Mesenchymal stem cell (in vitro differentiated cells and primary cell): ENCODE measurements around the gene CENPVL1.

Source experiments
- DNase-seq: peaks from one replicate; pipeline ENCODE4 v3.0.0-alpha.2; 2013
- H2AFZ ChIP-seq: one replicate; pipeline ENCODE4 v1.6.1; 2013; ENCODE audit warnings: low read depth, mild to moderate bottlenecking, control low read depth, inconsistent platforms, low read length, moderate library complexity
- H2AK5ac ChIP-seq: 2 replicates; pipeline ENCODE4 v1.6.1; 2013; ENCODE audit warnings: low read length, moderate library complexity, mild to moderate bottlenecking, inconsistent platforms; ENCODE audit not compliant: severe bottlenecking
- H2BK120ac ChIP-seq: one replicate; pipeline ENCODE4 v1.6.1; 2013; ENCODE audit warnings: low read depth, mild to moderate bottlenecking, inconsistent platforms, low read length, moderate library complexity
- H2BK12ac ChIP-seq, 2 experiments: one replicate each; pipeline ENCODE4 v1.6.1; 2013; ENCODE audit warnings: inconsistent platforms in 2 of 2, low read length in 2 of 2, mild to moderate bottlenecking in 2 of 2, moderate library complexity in 2 of 2, control low read depth in 1 of 2
- H2BK15ac ChIP-seq: one replicate; pipeline ENCODE4 v1.6.1; 2013; ENCODE audit warnings: mild to moderate bottlenecking, low read depth, inconsistent platforms; ENCODE audit not compliant: poor library complexity, severe bottlenecking
- H2BK5ac ChIP-seq: 2 replicates; pipeline ENCODE4 v1.6.1; 2013; ENCODE audit warnings: low read depth, mild to moderate bottlenecking, low read length, control low read depth, inconsistent platforms; ENCODE audit not compliant: poor library complexity, severe bottlenecking
- H3K14ac ChIP-seq, 2 experiments: one replicate each; pipeline ENCODE4 v1.6.1; 2013; ENCODE audit warnings: inconsistent platforms in 2 of 2, low read length in 2 of 2, control low read depth in 1 of 2, mild to moderate bottlenecking in 1 of 2, moderate library complexity in 1 of 2
- H3K18ac ChIP-seq, 2 experiments: one replicate each; pipeline ENCODE4 v1.6.1; 2013; ENCODE audit warnings: inconsistent platforms in 2 of 2, low read length in 2 of 2, control low read depth in 1 of 2, low read depth in 1 of 2, mild to moderate bottlenecking in 1 of 2
- H3K23ac ChIP-seq, 2 experiments: one replicate each; pipeline ENCODE4 v1.6.1; 2013; ENCODE audit warnings: inconsistent platforms in 2 of 2, low read length in 2 of 2, mild to moderate bottlenecking in 2 of 2, moderate library complexity in 2 of 2, control low read depth in 1 of 2
- H3K27ac ChIP-seq: 2 replicates; pipeline ENCODE4 v1.5.1; 2013; ENCODE audit warnings: mild to moderate bottlenecking, moderate library complexity, low read length, control low read depth, inconsistent platforms; ENCODE audit not compliant: poor library complexity, severe bottlenecking
- H3K27me3 ChIP-seq, 2 experiments: 2 replicates each; pipeline versions ENCODE4 v1.6.1 to v1.7.0; 2013; ENCODE audit warnings: low read length in 2 of 2, mild to moderate bottlenecking in 2 of 2, moderate library complexity in 2 of 2, control low read depth in 1 of 2, inconsistent platforms in 1 of 2; ENCODE audit not compliant: control insufficient read depth in 1 of 2, insufficient read depth in 1 of 2
- H3K36me3 ChIP-seq, 2 experiments: 2 replicates each; pipeline versions ENCODE4 v1.6.1 to v1.7.0; 2013; ENCODE audit warnings: low read length in 2 of 2, control low read depth in 1 of 2, inconsistent platforms in 1 of 2, low read depth in 1 of 2, mild to moderate bottlenecking in 1 of 2; ENCODE audit not compliant: insufficient read depth in 2 of 2, control insufficient read depth in 1 of 2
- H3K4ac ChIP-seq, 2 experiments: one replicate each; pipeline ENCODE4 v1.6.1; 2013; ENCODE audit warnings: inconsistent platforms in 2 of 2, low read length in 2 of 2, mild to moderate bottlenecking in 2 of 2, moderate library complexity in 2 of 2, control low read depth in 1 of 2, low read depth in 1 of 2
- H3K4me1 ChIP-seq: 2 replicates; pipeline ENCODE4 v1.6.1; 2013; ENCODE audit warnings: low read depth, low read length, control low read depth; ENCODE audit not compliant: control insufficient read depth, insufficient read depth
- H3K4me2 ChIP-seq: 2 replicates; pipeline ENCODE4 v1.6.1; 2013; ENCODE audit warnings: low read length, mild to moderate bottlenecking, inconsistent platforms; ENCODE audit not compliant: poor library complexity, severe bottlenecking
- H3K4me3 ChIP-seq, 2 experiments: 2 replicates each; pipeline versions ENCODE4 v1.5.1 to v1.7.0; 2013; ENCODE audit warnings: low read length in 2 of 2, mild to moderate bottlenecking in 2 of 2, control low read depth in 1 of 2, low read depth in 1 of 2; ENCODE audit not compliant: insufficient read depth in 1 of 2
- H3K79me1 ChIP-seq: replicated peaks from 2 replicates; pipeline ENCODE4 v1.6.1; 2013; ENCODE audit warnings: mild to moderate bottlenecking, control low read depth, low read length, inconsistent platforms; ENCODE audit not compliant: poor library complexity, severe bottlenecking
- H3K9ac ChIP-seq: 2 replicates; pipeline ENCODE4 v1.7.0; 2013; ENCODE audit warnings: mild to moderate bottlenecking, low read length, moderate library complexity
- H3K9me3 ChIP-seq: 2 replicates; pipeline ENCODE4 v1.7.0; 2013; ENCODE audit warnings: mild to moderate bottlenecking, low read length; ENCODE audit not compliant: control insufficient read depth
- H4K8ac ChIP-seq: one replicate; pipeline ENCODE4 v1.6.1; 2013; ENCODE audit warnings: inconsistent platforms, mild to moderate bottlenecking, low read length, moderate library complexity
- H4K91ac ChIP-seq: one replicate; pipeline ENCODE4 v1.6.1; 2013; ENCODE audit warnings: mild to moderate bottlenecking, low read length, inconsistent platforms
- WGBS: methylation state at CpG from one replicate; pipeline ENCODE4 v1.1.7; 2013; ENCODE audit warnings: mixed read lengths; 5-methylcytosine and 5-hydroxymethylcytosine counted together

CENPVL1 gene

DNA sequence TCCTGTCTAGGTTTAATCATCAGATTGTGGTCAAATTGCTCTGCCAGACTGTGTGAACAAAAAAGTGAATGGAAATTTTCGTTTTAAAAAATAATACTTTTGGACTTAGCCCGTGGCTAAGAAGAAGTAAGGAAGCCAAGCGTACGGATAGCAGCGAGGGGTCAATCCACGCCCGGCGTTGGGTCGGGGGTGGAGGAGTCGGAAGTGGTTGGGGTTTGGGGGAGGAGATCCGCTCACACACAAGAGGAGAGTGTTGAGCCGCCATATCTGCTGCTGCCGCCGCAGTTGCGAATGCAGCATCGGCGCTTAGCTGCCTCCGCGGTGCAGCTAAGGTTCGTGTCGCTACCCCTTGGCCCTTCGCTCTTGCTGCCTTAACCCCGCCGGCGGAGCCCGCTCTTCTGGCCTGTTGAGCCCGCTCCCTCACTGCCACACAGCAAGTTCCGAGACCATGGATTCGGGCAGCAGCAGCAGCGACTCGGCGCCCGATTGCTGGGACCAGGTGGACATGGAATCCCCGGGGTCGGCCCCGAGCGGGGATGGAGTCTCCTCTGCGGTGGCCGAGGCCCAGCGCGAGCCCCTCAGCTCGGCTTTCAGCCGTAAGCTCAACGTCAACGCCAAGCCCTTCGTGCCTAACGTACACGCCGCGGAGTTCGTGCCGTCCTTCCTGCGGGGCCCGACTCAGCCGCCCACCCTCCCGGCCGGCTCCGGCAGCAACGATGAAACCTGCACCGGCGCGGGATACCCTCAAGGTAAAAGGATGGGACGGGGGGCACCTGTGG is 33.1 kb downstream of the CENPVL1 start, which contains the start of gene GSPT2:
TSS of gene GSPT2 (plus strand) at position 264 of the 779 bp plus-strand sequence. CDS start at position 449, 185 bp downstream.
- Histone ChIP-seq H2AK5ac (no peak within 1 kb of the TSS), H3K14ac (peak within 1 kb of the TSS in 1 of 2 experiments; percentile 63), H2BK5ac (no peak within 1 kb of the TSS), H2BK120ac (peak within 1 kb of the TSS; percentile 15), H3K4me3 (peak within 1 kb of the TSS; percentile 74 to 84), H2BK12ac (no peak within 1 kb of the TSS), H3K18ac (peak within 1 kb of the TSS; percentile 89 to 97), H4K8ac (peak within 1 kb of the TSS; percentile 87), H3K79me1 (peaks cover 3% of the 10 kb centered on the region), H2AFZ (peak within 1 kb of the TSS; percentile 88), H3K36me3 (peaks cover 0 to 5% of the 10 kb centered on the region in 2 experiments), H3K9ac (peak within 1 kb of the TSS; percentile 90), H3K4ac (peak within 1 kb of the TSS in 1 of 2 experiments; percentile 40), H3K9me3 (peaks cover under 1% of the 10 kb centered on the region), H2BK15ac (no peak within 1 kb of the TSS), H3K4me1 (no peaks in the 10 kb centered on the region), H3K27me3 (peaks cover 0 to 17% of the 10 kb centered on the region in 2 experiments), H3K4me2 (peak within 1 kb of the TSS; percentile 58), H4K91ac (no peak within 1 kb of the TSS), H3K23ac (no peak within 1 kb of the TSS), H3K27ac (peak within 1 kb of the TSS; percentile 76)
- under 1% methylated on average over 57 of the region's 63 CpGs for WGBS
- peak; percentile 72 for DNase-seq

DNA sequence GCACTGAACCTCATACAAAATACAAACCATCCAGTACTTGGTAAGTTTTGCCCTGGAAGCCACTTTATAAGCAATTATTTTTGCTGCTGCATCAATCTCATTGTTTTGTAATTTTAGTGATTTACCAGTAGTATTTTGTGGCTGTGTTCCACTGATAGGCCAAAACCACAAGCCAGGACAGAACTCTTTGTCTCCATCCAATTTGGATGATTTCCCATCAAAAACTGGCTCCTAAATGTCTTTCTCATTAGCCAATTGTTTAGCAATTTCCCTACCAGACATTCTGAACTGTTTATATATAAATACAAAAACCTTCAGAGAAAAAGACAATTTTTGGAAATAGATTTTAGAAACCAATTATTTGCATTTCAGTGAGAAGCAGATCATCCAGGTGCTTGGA is 37.4 kb downstream of the CENPVL1 start:
- H3K4ac ChIP-seq = no peak overlapping the region
- no peak overlapping the region for H3K23ac ChIP-seq
- no peak overlapping the region for H2BK15ac ChIP-seq
- H3K4me2 ChIP-seq = no peak overlapping the region
- no peak overlapping the region for H3K4me3 ChIP-seq
- H2AK5ac ChIP-seq = no peak overlapping the region
- H4K8ac ChIP-seq = no peak overlapping the region
- DNase-seq = no peak
- H2BK5ac ChIP-seq = no peak overlapping the region
- H2BK120ac ChIP-seq = no peak overlapping the region
- H3K18ac ChIP-seq = no peak overlapping the region
- H2AFZ ChIP-seq = no peak overlapping the region
- H3K27ac ChIP-seq = no peak overlapping the region
- no peaks in the 10 kb centered on the region for H3K4me1 ChIP-seq
- peaks cover 0 to 5% of the 10 kb centered on the region in 2 experiments for H3K36me3 ChIP-seq
- H3K79me1 ChIP-seq = peaks cover 3% of the 10 kb centered on the region
- no peak overlapping the region for H2BK12ac ChIP-seq
- no peak overlapping the region for H4K91ac ChIP-seq
- no peak overlapping the region for H3K14ac ChIP-seq
- H3K9me3 ChIP-seq = no peaks in the 10 kb centered on the region
- no peaks in the 10 kb centered on the region for H3K27me3 ChIP-seq
- H3K9ac ChIP-seq = no peak overlapping the region

DNA sequence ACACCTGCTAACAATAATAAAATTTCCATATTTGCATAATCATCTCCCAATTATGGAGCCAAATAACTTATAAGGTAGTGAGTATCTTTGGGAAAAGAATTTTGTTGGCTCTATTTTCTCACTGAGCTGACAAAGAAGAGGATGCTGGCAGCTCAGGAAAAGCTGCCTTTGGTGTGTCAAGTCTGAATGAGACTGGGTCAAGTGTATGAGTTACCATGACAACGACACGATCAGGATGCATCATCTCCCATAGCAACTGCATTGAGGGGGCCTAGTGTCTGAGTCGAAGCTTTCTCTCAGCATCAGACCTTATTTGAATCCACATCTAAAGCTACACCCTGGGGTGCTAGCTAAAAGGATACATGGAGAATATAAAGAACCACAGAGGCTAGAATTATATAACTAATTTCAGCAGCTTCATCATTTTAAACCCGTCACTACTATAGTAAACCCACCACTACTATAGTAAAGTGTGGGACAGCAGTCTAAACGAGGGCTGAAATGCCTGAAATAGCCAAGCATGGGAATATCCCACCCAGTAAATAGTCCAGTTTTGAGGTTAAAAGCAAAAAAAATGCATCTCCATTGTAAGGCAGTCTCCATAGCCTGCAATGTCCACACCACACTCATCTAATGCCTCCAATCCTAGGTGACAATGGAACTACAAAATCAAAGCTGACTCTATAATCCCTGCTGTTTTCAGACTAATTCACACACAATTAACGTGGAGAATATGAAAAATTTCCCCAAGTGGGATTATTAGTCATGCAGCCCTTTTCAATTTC is 48.9 kb downstream of the CENPVL1 start:
- no peak overlapping the region for H3K18ac ChIP-seq
- no peak overlapping the region for H2BK5ac ChIP-seq
- H3K4me1 ChIP-seq = no peaks in the 10 kb centered on the region
- H3K27ac ChIP-seq = no peak overlapping the region
- no peak overlapping the region for H3K9ac ChIP-seq
- H4K8ac ChIP-seq = no peak overlapping the region
- no peaks in the 10 kb centered on the region for H3K79me1 ChIP-seq
- H2BK12ac ChIP-seq = no peak overlapping the region
- no peaks in the 10 kb centered on the region for H3K9me3 ChIP-seq
- H3K23ac ChIP-seq = no peak overlapping the region
- H3K4me3 ChIP-seq = no peak overlapping the region
- no peak overlapping the region for H2AFZ ChIP-seq
- no peak for DNase-seq
- 74% methylated on average over 3 of the region's 6 CpGs for WGBS
- H3K4me2 ChIP-seq = no peak overlapping the region
- H4K91ac ChIP-seq = no peak overlapping the region
- H2BK120ac ChIP-seq = no peak overlapping the region
- no peaks in the 10 kb centered on the region for H3K36me3 ChIP-seq
- no peak overlapping the region for H3K4ac ChIP-seq
- no peak overlapping the region for H2BK15ac ChIP-seq
- H2AK5ac ChIP-seq = no peak overlapping the region
- H3K14ac ChIP-seq = no peak overlapping the region
- H3K27me3 ChIP-seq = peaks cover 0 to 7% of the 10 kb centered on the region in 2 experiments

DNA sequence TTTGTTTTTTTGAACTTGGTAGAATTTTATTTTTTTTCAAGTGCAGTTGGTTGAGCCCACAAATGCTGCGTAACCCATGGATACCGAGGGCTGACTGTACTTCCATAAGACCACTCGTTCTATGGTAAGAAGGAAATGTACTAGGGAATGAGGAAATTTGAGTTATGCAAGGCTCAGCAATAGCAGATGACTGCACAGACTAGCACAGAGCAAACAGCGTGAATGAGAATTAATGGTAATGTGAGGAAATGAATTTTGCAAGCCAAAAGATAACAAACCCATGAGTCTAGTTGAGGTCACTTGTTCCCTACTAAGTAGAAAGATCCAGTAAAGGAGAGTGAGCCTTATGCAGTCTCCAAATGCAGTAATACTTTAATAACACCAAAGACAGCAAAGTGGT is 50.3 kb downstream of the CENPVL1 start:
- Histone ChIP-seq H4K8ac (no peak overlapping the region), H3K18ac (no peak overlapping the region), H3K9me3 (no peaks in the 10 kb centered on the region), H3K27me3 (peaks cover 0 to 9% of the 10 kb centered on the region in 2 experiments), H2AK5ac (no peak overlapping the region), H3K4me3 (no peak overlapping the region), H3K23ac (no peak overlapping the region), H3K14ac (no peak overlapping the region), H2BK120ac (no peak overlapping the region), H2BK5ac (no peak overlapping the region), H3K9ac (no peak overlapping the region), H3K36me3 (no peaks in the 10 kb centered on the region), H3K4ac (no peak overlapping the region), H3K79me1 (no peaks in the 10 kb centered on the region), H2BK15ac (no peak overlapping the region), H3K4me1 (no peaks in the 10 kb centered on the region), H2BK12ac (no peak overlapping the region), H3K27ac (no peak overlapping the region), H4K91ac (no peak overlapping the region), H2AFZ (no peak overlapping the region), H3K4me2 (no peak overlapping the region)
- DNase-seq = no peak
- 88% methylated on average over 4 of the region's 4 CpGs for WGBS
